Measurements from ENCODE around the gene MAST4.

MAST4 gene

DNA sequence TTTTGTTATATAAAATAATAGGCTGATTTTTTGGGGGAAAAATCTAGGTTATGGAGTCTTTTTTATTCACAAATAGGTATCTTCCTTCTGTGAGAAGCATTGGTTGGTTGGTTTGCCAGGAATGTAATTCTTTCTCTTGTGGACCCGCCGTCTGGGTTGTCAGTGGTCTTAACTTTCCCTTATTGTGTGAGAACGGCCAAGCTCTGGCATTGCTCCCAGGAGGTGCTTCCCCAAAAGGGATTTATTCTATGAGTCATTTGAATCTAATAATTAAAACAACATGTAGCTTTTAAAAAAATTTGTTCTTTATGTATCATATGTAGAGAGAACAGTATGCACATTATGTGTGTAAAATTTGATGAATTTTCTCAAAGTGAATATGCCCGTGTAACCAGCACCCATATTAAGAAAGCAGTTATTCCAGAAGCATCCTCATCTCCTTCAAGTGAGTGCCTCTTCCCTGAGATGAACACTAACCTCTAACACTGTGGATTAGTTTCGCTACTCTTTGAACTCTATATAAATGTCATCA is 114.4 kb downstream of the MAST4 start:
- no peak overlapping the region for H3K4me3 ChIP-seq (ENCODE audit: low read depth, low read length)
- TF ChIP-seq, protein P1, sequence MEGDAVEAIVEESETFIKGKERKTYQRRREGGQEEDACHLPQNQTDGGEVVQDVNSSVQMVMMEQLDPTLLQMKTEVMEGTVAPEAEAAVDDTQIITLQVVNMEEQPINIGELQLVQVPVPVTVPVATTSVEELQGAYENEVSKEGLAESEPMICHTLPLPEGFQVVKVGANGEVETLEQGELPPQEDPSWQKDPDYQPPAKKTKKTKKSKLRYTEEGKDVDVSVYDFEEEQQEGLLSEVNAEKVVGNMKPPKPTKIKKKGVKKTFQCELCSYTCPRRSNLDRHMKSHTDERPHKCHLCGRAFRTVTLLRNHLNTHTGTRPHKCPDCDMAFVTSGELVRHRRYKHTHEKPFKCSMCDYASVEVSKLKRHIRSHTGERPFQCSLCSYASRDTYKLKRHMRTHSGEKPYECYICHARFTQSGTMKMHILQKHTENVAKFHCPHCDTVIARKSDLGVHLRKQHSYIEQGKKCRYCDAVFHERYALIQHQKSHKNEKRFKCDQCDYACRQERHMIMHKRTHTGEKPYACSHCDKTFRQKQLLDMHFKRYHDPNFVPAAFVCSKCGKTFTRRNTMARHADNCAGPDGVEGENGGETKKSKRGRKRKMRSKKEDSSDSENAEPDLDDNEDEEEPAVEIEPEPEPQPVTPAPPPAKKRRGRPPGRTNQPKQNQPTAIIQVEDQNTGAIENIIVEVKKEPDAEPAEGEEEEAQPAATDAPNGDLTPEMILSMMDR (IDR thresholded peaks at IDR 0.05; ENCODE audit: low read depth, low read length): no peak

DNA sequence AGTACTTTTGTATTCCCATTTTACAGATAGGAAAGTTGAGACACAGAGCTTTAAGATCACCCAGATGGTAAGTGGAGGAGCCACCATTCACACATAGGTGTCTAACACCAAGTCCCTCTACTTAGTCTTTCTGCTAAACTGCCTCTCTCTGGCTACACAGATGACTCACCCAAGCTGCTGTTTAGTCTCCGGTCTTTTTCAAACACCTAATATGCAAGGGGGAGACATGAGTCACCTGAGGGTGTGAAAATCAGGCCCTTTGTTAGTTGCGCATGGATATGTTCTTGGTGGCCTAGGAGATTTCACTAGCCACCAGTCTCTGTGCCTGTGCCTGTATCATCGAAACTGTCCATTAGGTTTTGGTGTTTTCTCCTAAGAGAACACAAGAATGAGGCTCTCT is 117.8 kb downstream of the MAST4 start:
- TF ChIP-seq, protein P1 (IDR thresholded peaks at IDR 0.05; ENCODE audit: low read depth, low read length): no peak
- no peak overlapping the region for H3K4me3 ChIP-seq (ENCODE audit: low read depth, low read length)

DNA sequence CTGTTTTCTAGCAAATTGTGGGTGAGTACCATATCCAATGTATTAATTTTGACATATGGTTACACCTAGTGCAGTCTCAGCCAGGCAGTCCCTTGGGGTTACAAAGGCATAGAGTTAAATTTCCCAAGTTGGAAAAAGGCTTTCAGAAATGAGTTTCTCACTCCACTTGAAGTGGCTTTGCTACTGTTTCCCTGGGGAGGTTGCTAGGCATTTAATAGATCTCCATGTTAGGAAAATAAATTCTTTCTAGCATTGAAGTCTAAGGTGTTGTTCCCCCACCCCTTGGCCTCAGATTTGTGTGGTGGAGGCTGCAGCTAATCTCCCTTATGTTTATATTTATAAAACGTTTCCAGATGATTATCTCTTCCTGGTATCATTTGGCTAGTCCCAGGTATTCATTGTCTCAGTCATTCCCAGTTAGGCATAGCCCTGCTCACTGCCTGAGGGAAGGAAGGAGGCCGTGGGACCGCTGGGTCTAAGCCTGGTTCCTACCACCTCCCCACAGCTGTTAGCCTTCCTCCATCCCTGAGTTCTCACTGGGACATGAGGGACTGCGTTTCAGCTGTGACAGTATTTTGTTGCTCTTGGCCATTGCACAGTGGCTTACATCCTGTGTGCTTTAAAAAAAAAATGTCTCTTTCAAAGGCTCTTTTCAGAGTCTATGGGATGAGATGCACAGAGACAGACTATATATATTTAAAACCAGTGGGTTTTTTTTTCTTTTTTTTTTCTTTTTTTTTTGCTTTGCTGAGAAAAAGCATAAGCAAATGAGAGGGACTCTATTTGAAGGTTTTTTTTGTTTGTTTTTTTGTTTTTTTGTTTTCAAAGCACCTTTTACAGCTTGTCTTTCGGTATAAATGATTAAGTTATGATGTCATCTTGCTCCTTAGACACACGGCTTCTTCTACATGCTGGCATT is 121.5 kb downstream of the MAST4 start:
- TF ChIP-seq, protein P1 (IDR thresholded peaks at IDR 0.05; ENCODE audit: low read depth, low read length): no peak
- H3K4me3 ChIP-seq (ENCODE audit: low read depth, low read length): no peak overlapping the region

DNA sequence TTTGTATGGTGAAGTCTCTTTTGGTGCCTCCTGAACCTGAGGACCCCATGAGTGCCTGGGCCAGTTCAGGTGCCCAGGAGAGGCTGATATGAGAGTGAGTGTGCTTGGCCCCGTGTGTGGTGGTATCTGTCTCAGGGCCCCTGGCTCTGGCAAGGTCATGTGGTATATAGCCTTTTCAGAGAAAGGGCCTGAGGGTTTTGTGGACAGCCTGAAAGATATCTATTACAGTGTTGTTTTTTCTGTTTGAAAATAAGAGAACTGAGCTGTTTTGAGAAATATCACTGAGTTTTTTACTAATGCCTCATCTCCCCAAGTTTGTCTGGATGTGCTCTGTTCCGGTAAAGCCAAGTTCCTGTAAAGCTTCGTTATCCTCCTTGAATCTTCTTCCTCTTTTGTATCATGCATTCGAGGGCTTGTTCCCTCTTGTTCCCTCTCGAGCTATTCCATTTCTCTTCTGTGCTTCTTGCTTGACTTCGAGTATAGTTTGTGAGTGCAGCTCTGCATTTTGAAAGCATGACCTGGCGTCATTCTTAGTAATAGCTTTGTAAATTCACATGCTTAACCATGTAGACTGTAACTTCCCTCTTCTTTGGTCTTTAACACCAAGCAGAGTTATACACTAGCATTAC is 122.3 kb downstream of the MAST4 start:
- H3K4me3 ChIP-seq (ENCODE audit: low read depth, low read length): no peak overlapping the region
- TF ChIP-seq, protein P1 (IDR thresholded peaks at IDR 0.05; ENCODE audit: low read depth, low read length): no peak

DNA sequence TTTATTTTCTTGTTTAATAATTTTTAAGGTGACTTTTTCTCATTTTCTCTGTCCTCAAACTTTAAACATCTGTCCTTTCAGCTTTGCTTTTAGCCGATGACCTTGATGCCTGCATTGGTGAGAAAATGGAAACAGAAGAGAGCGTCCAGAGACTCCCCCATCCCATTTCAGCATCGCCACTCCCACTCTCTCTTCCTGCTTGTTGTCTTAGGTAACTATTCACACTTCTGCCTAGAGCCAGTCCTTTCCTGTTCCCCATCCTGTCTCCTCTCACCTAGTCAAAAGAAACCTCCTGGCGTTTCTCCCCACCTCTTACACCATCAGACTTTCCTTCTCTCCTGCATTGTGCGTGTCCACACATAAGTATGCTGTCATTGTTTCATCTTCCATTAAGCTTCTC is 124.6 kb downstream of the MAST4 start:
- no peak overlapping the region for H3K4me3 ChIP-seq (ENCODE audit: low read depth, low read length)
- TF ChIP-seq, protein P1 (IDR thresholded peaks at IDR 0.05; ENCODE audit: low read depth, low read length): no peak

DNA sequence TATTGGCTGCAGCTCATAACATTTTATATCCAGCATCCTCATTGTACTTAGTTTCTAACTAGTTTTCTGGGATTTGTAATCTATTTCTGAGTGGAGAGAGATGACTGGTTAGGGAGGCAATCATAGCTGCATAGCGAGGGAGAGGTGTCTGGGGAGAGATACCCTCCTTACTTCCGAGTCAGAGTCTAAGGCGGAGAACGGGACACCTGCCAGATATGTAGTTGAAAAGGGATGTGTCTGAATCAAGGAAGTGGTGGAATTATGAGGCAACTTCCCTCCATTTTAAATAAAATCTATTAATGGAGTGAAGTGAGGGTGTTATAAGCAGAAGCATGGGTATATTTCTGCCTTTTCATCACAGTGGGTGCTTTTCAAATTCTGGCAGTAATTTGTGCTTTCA is 126.5 kb downstream of the MAST4 start:
- no peak overlapping the region for H3K4me3 ChIP-seq (ENCODE audit: low read depth, low read length)
- TF ChIP-seq, protein P1 (IDR thresholded peaks at IDR 0.05; ENCODE audit: low read depth, low read length): no peak

Data from WI38 (cell line).